GM12865 (cell line): ENCODE results near the gene PDGFA.

Source experiments
- DNase-seq: peaks from one replicate; pipeline ENCODE4 v3.0.0; 2010; ENCODE audit warnings: low read depth
- H3K4me3 ChIP-seq: 2 replicates; pipeline ENCODE4 v1.5.1; 2011; ENCODE audit warnings: mild to moderate bottlenecking, low read depth, low read length, control low read depth
- CTCF ChIP-seq: IDR thresholded peaks from 2 replicates; pipeline ENCODE4 v1.5.1; 2011; ENCODE audit warnings: low read length, control low read depth, low read depth, inconsistent platforms; ENCODE audit not compliant: insufficient read depth; ENCODE audit errors: missing control alignments

Gene PDGFA

GRCh38 chr7:451255-452225 lies 68.1 kb downstream of the PDGFA start:
- TF ChIP-seq CTCF: no peak
- no peak overlapping the region for H3K4me3 ChIP-seq
- DNase-seq: peak; percentile 14

- DNase-seq: no peak
- no peak overlapping the region for H3K4me3 ChIP-seq
- TF ChIP-seq CTCF: no peak
These were observed 68.9 kb downstream of the PDGFA start for GRCh38 chr7:450741-451140.

- DNase-seq: no peak
- no peak for TF ChIP-seq CTCF
- H3K4me3 ChIP-seq: no peak overlapping the region
These were observed 69.6 kb downstream of the PDGFA start for GRCh38 chr7:450036-450435.

- no peak overlapping the region for H3K4me3 ChIP-seq
- TF ChIP-seq CTCF: no peak
- DNase-seq: no peak
These were observed 70.2 kb downstream of the PDGFA start for GRCh38 chr7:449324-450019.

- no peak for DNase-seq
- H3K4me3 ChIP-seq: no peak overlapping the region
- no peak for TF ChIP-seq CTCF
These were observed 72.1 kb downstream of the PDGFA start for GRCh38 chr7:447523-447922.
